IMR-90 (cell line): Measurements from ENCODE around the gene N4BP2L1. TPM values are rescaled to one million over a fixed set of nuclear protein-coding genes. Genes with fewer than 3 reads are reported as not detected.

Experiments used
- ATAC-seq: fragments of 200-7000 bp; cut with Tn5 transposase; 2 replicates; pipeline ENCODE4 v1.9.1; 2020; ENCODE audit warnings: low read depth, mild to moderate bottlenecking, moderate library complexity
- BruUV-seq: library from RNA; stranded (reverse); fragments of 400-500 nt; replicated peaks from 2 replicates; lab custom pipeline; 2021; lab: Mats Ljungman, UMichigan
- CTCF ChIA-PET: fragments of 300-600 bp; formaldehyde crosslinking; extraction: SDS; loops from one replicate; lab custom pipeline; 2021; ENCODE audit warnings: antibody characterized with exemption; lab: Yijun Ruan, JAX
- POLR2A ChIA-PET: fragments of 300-600 bp; sonication (Branson Sonifier 250); formaldehyde crosslinking; loops from one replicate; lab custom pipeline; 2022; ENCODE audit warnings: antibody characterized with exemption; ENCODE audit not compliant: unreplicated experiment; lab: Charles Lee
- DNase-seq: peaks from one replicate; pipeline ENCODE4 v3.0.0; 2013
- H2AFZ ChIP-seq: replicated peaks from 2 replicates; pipeline ENCODE3; 2013; ENCODE audit warnings: low read length, mild to moderate bottlenecking; ENCODE audit not compliant: poor library complexity
- H2AK5ac ChIP-seq: 2 replicates; pipeline ENCODE4 v1.6.1; 2013; ENCODE audit warnings: low read depth, low read length, inconsistent platforms
- H2AK9ac ChIP-seq: replicated peaks from 2 replicates; pipeline ENCODE3; 2013; ENCODE audit warnings: mild to moderate bottlenecking, low read depth, low read length, moderate library complexity; ENCODE audit not compliant: poor library complexity
- H2BK120ac ChIP-seq: 2 replicates; pipeline ENCODE4 v1.6.1; 2013; ENCODE audit warnings: low read depth, low read length, inconsistent platforms
- H2BK15ac ChIP-seq: 3 replicates; pipeline ENCODE4 v1.6.1; 2013; ENCODE audit warnings: low read depth, low read length, inconsistent platforms
- H2BK20ac ChIP-seq: 2 replicates; pipeline ENCODE4 v1.6.1; 2013; ENCODE audit warnings: low read depth, mild to moderate bottlenecking, inconsistent platforms, low read length, moderate library complexity
- H2BK5ac ChIP-seq: 2 replicates; pipeline ENCODE4 v1.6.1; 2013; ENCODE audit warnings: mild to moderate bottlenecking, low read depth, low read length, inconsistent platforms; ENCODE audit not compliant: poor library complexity, severe bottlenecking
- H3K14ac ChIP-seq: replicated peaks from 2 replicates; pipeline ENCODE4 v1.6.1; 2013; ENCODE audit warnings: low read depth, low read length, inconsistent platforms
- H3K18ac ChIP-seq: 2 replicates; pipeline ENCODE4 v1.6.1; 2013; ENCODE audit warnings: low read depth, low read length, control low read depth
- H3K23ac ChIP-seq: 2 replicates; pipeline ENCODE4 v1.6.1; 2013; ENCODE audit warnings: low read depth, low read length, inconsistent platforms
- H3K27ac ChIP-seq: 2 replicates; pipeline ENCODE4 v1.5.1; 2013; ENCODE audit warnings: mild to moderate bottlenecking, control low read depth, low read length; ENCODE audit not compliant: insufficient read depth
- H3K27me3 ChIP-seq: 2 replicates; pipeline ENCODE4 v1.6.1; 2013; ENCODE audit warnings: low read length; ENCODE audit not compliant: control insufficient read depth, insufficient read depth
- H3K36me3 ChIP-seq: 2 replicates; pipeline ENCODE4 v1.6.1; 2013; ENCODE audit warnings: low read length, mixed read lengths; ENCODE audit not compliant: control insufficient read depth, insufficient read depth
- H3K4ac ChIP-seq: 2 replicates; pipeline ENCODE4 v1.6.1; 2013; ENCODE audit warnings: low read depth, low read length, inconsistent platforms
- H3K4me1 ChIP-seq: 2 replicates; pipeline ENCODE4 v1.6.1; 2013; ENCODE audit warnings: low read length, mixed read lengths; ENCODE audit not compliant: control insufficient read depth, insufficient read depth
- H3K4me2 ChIP-seq: 2 replicates; pipeline ENCODE4 v1.6.1; 2013; ENCODE audit warnings: low read depth, mild to moderate bottlenecking, control low read depth, low read length, moderate library complexity
- H3K4me3 ChIP-seq: 2 replicates; pipeline ENCODE4 v1.5.1; 2013; ENCODE audit warnings: low read depth, mild to moderate bottlenecking, control low read depth, low read length, moderate library complexity; ENCODE audit not compliant: insufficient read depth
- H3K56ac ChIP-seq: 2 replicates; pipeline ENCODE4 v1.6.1; 2013; ENCODE audit warnings: low read length, inconsistent platforms; ENCODE audit not compliant: insufficient read depth; ENCODE audit errors: extremely low read depth
- H3K79me1 ChIP-seq, 2 experiments: 2 replicates each; pipeline ENCODE4 v1.6.1; 2013; ENCODE audit warnings: low read length in 2 of 2, inconsistent platforms in 1 of 2, low read depth in 1 of 2
- H3K9ac ChIP-seq: 2 replicates; pipeline ENCODE4 v1.6.1; 2013; ENCODE audit warnings: low read depth, low read length, control low read depth
- H3K9me1 ChIP-seq: 2 replicates; pipeline ENCODE4 v1.6.1; 2013; ENCODE audit warnings: low read length, inconsistent platforms; ENCODE audit not compliant: insufficient read depth
- H3K9me3 ChIP-seq: 2 replicates; pipeline ENCODE4 v1.6.1; 2013; ENCODE audit warnings: low read length; ENCODE audit not compliant: control insufficient read depth, insufficient read depth
- H4K20me1 ChIP-seq: 2 replicates; pipeline ENCODE4 v1.6.1; 2013; ENCODE audit warnings: low read length, inconsistent platforms; ENCODE audit not compliant: insufficient read depth
- H4K5ac ChIP-seq: 2 replicates; pipeline ENCODE4 v1.6.1; 2013; ENCODE audit warnings: mild to moderate bottlenecking, low read depth, low read length, control low read depth
- H4K8ac ChIP-seq, 2 experiments: 2 replicates each; pipeline ENCODE4 v1.6.1; 2013; ENCODE audit warnings: low read depth in 2 of 2, low read length in 2 of 2, control low read depth in 1 of 2, inconsistent platforms in 1 of 2
- H4K91ac ChIP-seq: 2 replicates; pipeline ENCODE4 v1.6.1; 2013; ENCODE audit warnings: low read depth, low read length, inconsistent platforms; ENCODE audit not compliant: insufficient read depth
- BHLHE40 ChIP-seq: fragments of 150-350 bp; IDR thresholded peaks from 2 replicates; pipeline ENCODE4 v1.6.1; 2016; ENCODE audit warnings: mild to moderate bottlenecking, low read depth, low read length
- FOS ChIP-seq: fragments of 150-350 bp; IDR thresholded peaks from 2 replicates; pipeline ENCODE4 v1.6.1; 2016; ENCODE audit warnings: low read depth, low read length
- MAZ ChIP-seq: IDR thresholded peaks from 2 replicates; pipeline ENCODE4 v1.6.1; 2012; ENCODE audit warnings: low read depth, mild to moderate bottlenecking, low read length, improper control_type of control experiment, moderate library complexity, borderline replicate concordance
- dilution Hi-C: fragments of 300-500 bp; cut with HindIII; formaldehyde crosslinking; loops from one replicate; pipeline ENCODE4 v1.14.3; 2018; ENCODE audit warnings: low sequenced_read_pairs; ENCODE audit not compliant: unreplicated experiment
- in situ Hi-C: fragments of 300-500 bp; cut with MboI; formaldehyde crosslinking; loops from 3 replicates; pipeline ENCODE4 v1.14.3; 2019; ENCODE audit warnings: low sequenced_read_pairs, inconsistent platforms, mixed read lengths
- intact Hi-C: fragments of 100-400 bp; cut with micrococcal nuclease; formaldehyde crosslinking; loops from 2 replicates; pipeline ENCODE4 v1.10.0; 2022
- polyA plus RNA-seq, 3 experiments: library from polyadenylated mRNA; depleted of rRNA; stranded (reverse); fragments of >200 nt; gene quantifications; 2 replicates each; pipeline ENCODE4 v1.2.3, GENCODE V29; 2012; ENCODE audit warnings: low replicate concordance in 1 of 3
- total RNA-seq: library from RNA; depleted of rRNA; stranded (reverse); fragments of >200 nt; gene quantifications from 2 replicates; pipeline ENCODE4 v1.2.3, GENCODE V29; 2012
- TF ChIP-seq, protein P1 (sequence below): fragments of 150-350 bp; IDR thresholded peaks from 2 replicates; pipeline ENCODE4 v1.6.1; 2017; ENCODE audit warnings: mild to moderate bottlenecking, antibody characterized with exemption, low read length, low read depth

The N4BP2L1 gene
- total and polyA plus RNA-seq, 2 of the 4 experiments (the other 2 are of a cell fraction): 0.18 to 0.46 TPM

DNA sequence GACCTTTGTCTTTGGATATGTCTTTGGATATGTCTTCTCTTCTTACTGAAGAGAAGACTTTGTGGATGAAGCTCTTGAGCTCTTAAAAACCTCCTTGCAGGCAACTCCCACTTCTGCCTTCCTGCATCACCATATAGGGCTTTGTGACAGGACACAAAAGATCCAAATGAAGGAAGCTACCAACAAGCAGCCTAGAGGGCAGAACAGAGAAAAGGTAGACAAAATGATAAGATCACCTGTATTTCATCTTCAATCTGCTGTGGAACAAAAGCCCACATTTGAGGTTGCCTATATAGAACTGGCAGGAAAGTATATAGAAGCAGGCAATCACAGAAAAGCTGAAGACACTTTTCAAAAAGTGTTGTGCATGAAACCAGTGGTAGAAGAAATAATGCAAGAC, 42.5 kb downstream of the N4BP2L1 start:
- Histone ChIP-seq H3K27ac (no peak overlapping the region), H3K9me1 (0 out of 2 replicates have a peak, but pooled peaks cover under 1% of the 10 kb centered on the region), H3K4me3 (no peak overlapping the region), H2BK120ac (no peak overlapping the region), H3K56ac (no peak overlapping the region), H2AK5ac (no peak overlapping the region), H4K91ac (no peak overlapping the region), H4K8ac (no peak overlapping the region), H3K4me1 (no peaks in the 10 kb centered on the region), H2BK5ac (no peak overlapping the region), H4K5ac (no peak overlapping the region), H3K23ac (no peak overlapping the region), H2AFZ (no peak overlapping the region), H4K20me1 (no peaks in the 10 kb centered on the region), H3K79me1 (no peaks in the 10 kb centered on the region; a peak in 1 of 4 replicates), H3K18ac (no peak overlapping the region), H3K9ac (no peak overlapping the region), H3K14ac (no peak overlapping the region), H3K4me2 (no peak overlapping the region), H3K4ac (no peak overlapping the region), H3K27me3 (no peaks in the 10 kb centered on the region), H2BK15ac (no peak overlapping the region), H3K9me3 (no peaks in the 10 kb centered on the region), H2AK9ac (no peak overlapping the region), H3K36me3 (no peaks in the 10 kb centered on the region), H2BK20ac (no peak overlapping the region)
- POLR2A ChIA-PET: no interaction called here
- in situ Hi-C loops (no loop called here), dilution Hi-C loops (no loop called here), intact Hi-C loops (no loop called here)
- CTCF ChIA-PET: no interaction called here
- no peak for ATAC-seq
- no TSS peak for BruUV-seq
- TF ChIP-seq, protein P1, sequence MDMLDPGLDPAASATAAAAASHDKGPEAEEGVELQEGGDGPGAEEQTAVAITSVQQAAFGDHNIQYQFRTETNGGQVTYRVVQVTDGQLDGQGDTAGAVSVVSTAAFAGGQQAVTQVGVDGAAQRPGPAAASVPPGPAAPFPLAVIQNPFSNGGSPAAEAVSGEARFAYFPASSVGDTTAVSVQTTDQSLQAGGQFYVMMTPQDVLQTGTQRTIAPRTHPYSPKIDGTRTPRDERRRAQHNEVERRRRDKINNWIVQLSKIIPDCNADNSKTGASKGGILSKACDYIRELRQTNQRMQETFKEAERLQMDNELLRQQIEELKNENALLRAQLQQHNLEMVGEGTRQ: no peak
- TF ChIP-seq BHLHE40 (no peak), MAZ (no peak), FOS (no peak)
- no peak for DNase-seq
